ENCODE data around the gene LARGE1.

- TF ChIP-seq, protein P1, sequence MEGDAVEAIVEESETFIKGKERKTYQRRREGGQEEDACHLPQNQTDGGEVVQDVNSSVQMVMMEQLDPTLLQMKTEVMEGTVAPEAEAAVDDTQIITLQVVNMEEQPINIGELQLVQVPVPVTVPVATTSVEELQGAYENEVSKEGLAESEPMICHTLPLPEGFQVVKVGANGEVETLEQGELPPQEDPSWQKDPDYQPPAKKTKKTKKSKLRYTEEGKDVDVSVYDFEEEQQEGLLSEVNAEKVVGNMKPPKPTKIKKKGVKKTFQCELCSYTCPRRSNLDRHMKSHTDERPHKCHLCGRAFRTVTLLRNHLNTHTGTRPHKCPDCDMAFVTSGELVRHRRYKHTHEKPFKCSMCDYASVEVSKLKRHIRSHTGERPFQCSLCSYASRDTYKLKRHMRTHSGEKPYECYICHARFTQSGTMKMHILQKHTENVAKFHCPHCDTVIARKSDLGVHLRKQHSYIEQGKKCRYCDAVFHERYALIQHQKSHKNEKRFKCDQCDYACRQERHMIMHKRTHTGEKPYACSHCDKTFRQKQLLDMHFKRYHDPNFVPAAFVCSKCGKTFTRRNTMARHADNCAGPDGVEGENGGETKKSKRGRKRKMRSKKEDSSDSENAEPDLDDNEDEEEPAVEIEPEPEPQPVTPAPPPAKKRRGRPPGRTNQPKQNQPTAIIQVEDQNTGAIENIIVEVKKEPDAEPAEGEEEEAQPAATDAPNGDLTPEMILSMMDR (IDR thresholded peaks at IDR 0.05): peak; percentile 64 to 76 (median 70)
- TF ChIP-seq POLR2A (IDR thresholded peaks at IDR 0.05): no peak
Observed at GRCh38 chr22:33579448-33580093, 340.7 kb downstream of the LARGE1 start.

All from uterus (tissue), 2 donors.